Neural progenitor cell (in vitro differentiated cells): ENCODE measurements around the gene AKNAD1.

Experiments used
- CTCF ChIP-seq: fragments of 200-600 bp; sonication (generic); IDR thresholded peaks from 2 replicates; pipeline ENCODE4 v1.5.1; 2017; ENCODE audit warnings: antibody characterized with exemption, mild to moderate bottlenecking
- EZH2 ChIP-seq: fragments of 200-600 bp; sonication (generic); IDR thresholded peaks from 2 replicates; pipeline ENCODE4 v1.6.1; 2017; ENCODE audit warnings: antibody characterized with exemption, mild to moderate bottlenecking, moderate library complexity
- EZH2phosphoT487 ChIP-seq: fragments of 200-600 bp; sonication (generic); IDR thresholded peaks from 2 replicates; pipeline ENCODE4 v1.6.1; 2017; ENCODE audit warnings: antibody characterized with exemption

- TF ChIP-seq CTCF (no peak), EZH2 (no peak), EZH2phosphoT487 (no peak)
Observed at GRCh38 chr1:108861566-108861965, 4.7 kb upstream of the AKNAD1 start.
